Testis (tissue), 3 donors: ENCODE results near the gene RNASEL. TPM values are rescaled to one million over a fixed set of nuclear protein-coding genes. Genes with fewer than 3 reads are reported as not detected.

Source experiments
- DNase-seq: peaks from one replicate; pipeline ENCODE4 v3.0.0-alpha.2; 2019
- H3K27ac ChIP-seq, 2 donors: fragments of 200-600 bp; sonication (generic); one replicate each; pipeline ENCODE4 v1.5.1; 2019
- H3K27me3 ChIP-seq: fragments of 200-600 bp; sonication (generic); one replicate; pipeline ENCODE4 v1.5.1; 2019
- H3K36me3 ChIP-seq: fragments of 200-600 bp; sonication (generic); one replicate; pipeline ENCODE4 v1.5.1; 2017; ENCODE audit warnings: low read depth; ENCODE audit errors: missing control alignments
- H3K4me1 ChIP-seq: fragments of 200-600 bp; sonication (generic); one replicate; pipeline ENCODE4 v1.5.1; 2019
- H3K4me3 ChIP-seq, 2 donors: fragments of 200-600 bp; sonication (generic); one replicate each; pipeline ENCODE4 v1.5.1; 2017 to 2019
- H3K9me3 ChIP-seq: fragments of 200-600 bp; sonication (generic); one replicate; pipeline ENCODE4 v1.5.1; 2017
- CTCF ChIP-seq, 3 experiments: fragments of 450-650 bp in 2 of 3; fragments of 200-600 bp in 1 of 3; sonication (generic) in 1 of 3; IDR thresholded peaks; one replicate each; pipeline ENCODE4 v1.5.1; 2016 to 2019; ENCODE audit warnings: antibody characterized with exemption in 3 of 3, mild to moderate bottlenecking in 2 of 3, moderate library complexity in 1 of 3
- POLR2A ChIP-seq: fragments of 450-650 bp; IDR thresholded peaks from one replicate; pipeline ENCODE4 v1.6.1; 2017; ENCODE audit warnings: antibody characterized with exemption, mild to moderate bottlenecking, moderate library complexity
- WGBS, 2 donors: methylation state at CpG; one replicate each; pipeline ENCODE4 v1.1.5; 2018; 5-methylcytosine and 5-hydroxymethylcytosine counted together
- intact Hi-C: fragments of 100-400 bp; cut with DNase I; formaldehyde crosslinking; loops from one replicate; pipeline ENCODE4 v1.15.1; 2023; ENCODE audit warnings: low total_unique reads
- polyA plus RNA-seq: library from polyadenylated mRNA; stranded (reverse); fragments of 350-450 nt; fragmentation: Illumina TruSeq; extraction: RNeasy Lipid Tissue Mini Kit (QIAGEN cat#74804); gene quantifications from one replicate; pipeline ENCODE4 v1.2.3, GENCODE V29; 2014; ENCODE audit warnings: low read depth, low replicate concordance; ENCODE audit not compliant: insufficient read depth
- small RNA-seq, 2 donors: library from RNA; depleted of rRNA; stranded (forward); fragments of <200 nt; gene quantifications; one replicate each; pipeline ENCODE3, GENCODE V24; 2016
- total RNA-seq, 2 donors: library from RNA; depleted of rRNA; stranded (reverse); fragments of >200 nt; gene quantifications; one replicate each; pipeline ENCODE4 v1.2.3, GENCODE V29; 2016

Gene RNASEL
- total and polyA plus RNA-seq, 3 donors from 2014 or later: 4.7 to 7.5 (median 5.4) TPM

- 80 to 87% methylated on average over 2 of the region's 2 CpGs for WGBS, 2 donors
- no peaks in the 10 kb centered on the region for H3K27me3 ChIP-seq
- H3K9me3 ChIP-seq: no peaks in the 10 kb centered on the region
- H3K4me3 ChIP-seq: no peak overlapping the region
- TF ChIP-seq POLR2A: no peak
- TF ChIP-seq CTCF (IDR thresholded peaks at IDR 0.05): no peak
- DNase-seq: no peak
- H3K27ac ChIP-seq: no peak overlapping the region
- intact Hi-C loops: no loop called here
- no peaks in the 10 kb centered on the region for H3K36me3 ChIP-seq
- no peaks in the 10 kb centered on the region for H3K4me1 ChIP-seq
These were observed 61.4 kb downstream of the RNASEL start for GRCh38 chr1:182527680-182528079.

- Histone ChIP-seq H3K36me3 (no peaks in the 10 kb centered on the region), H3K9me3 (no peaks in the 10 kb centered on the region), H3K27me3 (no peaks in the 10 kb centered on the region), H3K27ac (no peak overlapping the region), H3K4me1 (no peaks in the 10 kb centered on the region), H3K4me3 (no peak overlapping the region)
- no peak for DNase-seq
- TF ChIP-seq POLR2A: no peak
- TF ChIP-seq CTCF (IDR thresholded peaks at IDR 0.05): no peak
- intact Hi-C loops: no loop called here
These were observed 63.7 kb downstream of the RNASEL start for GRCh38 chr1:182525342-182525741.

Small RNA genes within 50 kb of the gene (small RNA-seq; reads per million reads assigned to genes)
- 0 reads per million in 2 donors for gene RF00017

Other genes starting within 250 kb of the RNASEL start
- 1,000 to 10,000 TPM; 1,066 to 1,224 TPM for gene GLUL, start 197.5 kb downstream of the RNASEL start, total RNA-seq
- gene GLUL, start 197.5 kb downstream of the RNASEL start, polyA plus RNA-seq: 958 TPM
- gene TEDDM1, start 188.6 kb downstream of the RNASEL start, total RNA-seq: not detected
- not detected for gene TEDDM1, start 188.6 kb downstream of the RNASEL start, polyA plus RNA-seq
- gene RGSL1, start 139.1 kb downstream of the RNASEL start, total RNA-seq: 10 to 100 TPM; 12.6 to 25.9 TPM
- gene RGSL1, start 139.1 kb downstream of the RNASEL start, polyA plus RNA-seq: 37.1 TPM
- gene RGS16, start 15.1 kb upstream of the RNASEL start, total RNA-seq: 1 to 10 TPM in 1 of 2 donors, under 1 TPM in 1; 0.93 to 1.3 TPM
- gene RGS16, start 15.1 kb upstream of the RNASEL start, polyA plus RNA-seq: 3.2 TPM
- 1 to 10 TPM; 2.5 to 3.1 TPM for gene RGS8, start 95.3 kb upstream of the RNASEL start, total RNA-seq
- 2.4 TPM for gene RGS8, start 95.3 kb upstream of the RNASEL start, polyA plus RNA-seq
- gene NPL, start 200.5 kb upstream of the RNASEL start, total RNA-seq: 10 to 100 TPM; 11.1 to 21.6 TPM
- 22.5 TPM for gene NPL, start 200.5 kb upstream of the RNASEL start, polyA plus RNA-seq